Left lung (tissue), 10 donors: ENCODE data around the gene IGLL1. TPM values are rescaled to one million over a fixed set of nuclear protein-coding genes. Genes with fewer than 3 reads are reported as not detected.
A peak's percentile ranks its signal among the peaks of the same experiment; 100 is the strongest.

ENCODE experiments used
- ATAC-seq: fragments of 200-7000 bp; cut with Tn5 transposase; one replicate; pipeline ENCODE4 v1.9.1; 2020; ENCODE audit warnings: moderate library complexity
- DNase-seq, 4 donors: peaks; one replicate each; pipeline ENCODE4 v3.0.0-alpha.2; 2013 to 2020
- H3K27ac ChIP-seq, 2 donors: fragments of 200-600 bp; sonication (generic) in 1 of 2; one replicate each; pipeline versions ENCODE4 v1.5.0 to v1.8.0; 2020 to 2021
- H3K27me3 ChIP-seq, 2 donors: fragments of 200-600 bp; sonication (generic) in 1 of 2; one replicate each; pipeline versions ENCODE4 v1.5.0 to v1.8.0; 2020 to 2021
- H3K36me3 ChIP-seq, 2 donors: fragments of 200-600 bp; sonication (generic) in 1 of 2; one replicate each; pipeline versions ENCODE4 v1.5.0 to v1.8.0; 2020 to 2021
- H3K4me1 ChIP-seq, 2 donors: fragments of 200-600 bp; one replicate each; pipeline ENCODE4 v1.8.0; 2021
- H3K4me3 ChIP-seq, 2 donors: fragments of 200-600 bp; sonication (generic) in 1 of 2; one replicate each; pipeline versions ENCODE4 v1.5.0 to v1.8.0; 2020 to 2021; ENCODE audit warnings: mild to moderate bottlenecking in 1 of 2
- H3K9me3 ChIP-seq, 2 donors: fragments of 200-600 bp; sonication (generic) in 1 of 2; one replicate each; pipeline versions ENCODE4 v1.5.0 to v1.8.0; 2020 to 2021
- intact Hi-C, 2 donors: fragments of 100-400 bp; cut with DNase I; formaldehyde crosslinking; loops; one replicate each; pipeline versions ENCODE4 v1.11.2 to v1.14.2; 2022
- polyA plus RNA-seq, 6 donors: library from polyadenylated mRNA; unstranded; fragments of 120-200 nt; gene quantifications; one replicate each; pipeline ENCODE4 v1.2.1, GENCODE V29; 2013; ENCODE audit not compliant: insufficient read length in 6 of 6
- total RNA-seq, 2 donors: library from RNA; stranded (reverse); fragmentation: NEBNext Ultra II Directional; extraction: Animal tissue kit (Norgen Biotek cat#: 25700); gene quantifications; one replicate each; pipeline ENCODE4 v1.2.1, GENCODE V29; 2021
- TF ChIP-seq, protein P1 (sequence below), 2 donors: fragments of 200-600 bp; sonication (generic) in 1 of 2; IDR thresholded peaks; one replicate each; pipeline versions ENCODE4 v1.5.0 to v1.8.0; 2021; ENCODE audit warnings: antibody characterized with exemption in 2 of 2
- donor health status: DM: no; HTN: yes; CAD: no.
- donor health status: DM: no; HTN: no; CAD: no.

The IGLL1 gene
- total and polyA plus RNA-seq, 8 donors: 0.39 to 1.6 (median 0.55) TPM; not detected in 2

DNA sequence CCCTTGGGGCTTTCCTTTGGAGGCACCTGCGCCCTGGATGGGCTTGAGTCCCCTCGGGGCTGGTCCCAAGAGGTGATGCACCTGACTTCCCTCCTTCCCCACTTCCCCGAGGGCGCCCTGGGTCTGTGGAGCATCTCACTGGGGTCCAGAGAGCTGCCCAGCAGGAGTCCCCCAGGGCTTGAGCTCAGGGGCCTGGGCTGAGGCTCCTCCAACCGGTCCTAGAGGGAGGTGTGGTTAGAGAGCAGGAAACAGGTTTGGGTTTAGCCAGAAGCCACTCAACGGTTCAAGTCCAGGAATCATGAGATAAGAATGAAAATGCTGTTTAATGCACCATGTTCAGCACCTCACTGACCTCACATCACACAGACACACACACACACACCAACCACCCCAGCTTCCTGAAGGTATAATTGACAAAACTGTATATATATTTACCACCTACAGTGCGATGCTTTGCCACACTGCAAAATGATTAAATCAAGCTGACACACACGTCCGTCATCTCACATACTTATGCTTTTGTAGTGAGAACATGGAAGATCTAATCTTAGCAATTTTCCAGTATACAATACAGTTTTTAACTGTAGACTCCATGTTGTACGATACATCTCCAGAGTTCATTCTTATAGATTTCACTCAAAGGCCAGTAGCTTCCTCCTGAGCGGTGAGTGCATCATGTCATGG is 628 bp upstream of the IGLL1 start:
- ATAC-seq: no peak
- TF ChIP-seq, protein P1, sequence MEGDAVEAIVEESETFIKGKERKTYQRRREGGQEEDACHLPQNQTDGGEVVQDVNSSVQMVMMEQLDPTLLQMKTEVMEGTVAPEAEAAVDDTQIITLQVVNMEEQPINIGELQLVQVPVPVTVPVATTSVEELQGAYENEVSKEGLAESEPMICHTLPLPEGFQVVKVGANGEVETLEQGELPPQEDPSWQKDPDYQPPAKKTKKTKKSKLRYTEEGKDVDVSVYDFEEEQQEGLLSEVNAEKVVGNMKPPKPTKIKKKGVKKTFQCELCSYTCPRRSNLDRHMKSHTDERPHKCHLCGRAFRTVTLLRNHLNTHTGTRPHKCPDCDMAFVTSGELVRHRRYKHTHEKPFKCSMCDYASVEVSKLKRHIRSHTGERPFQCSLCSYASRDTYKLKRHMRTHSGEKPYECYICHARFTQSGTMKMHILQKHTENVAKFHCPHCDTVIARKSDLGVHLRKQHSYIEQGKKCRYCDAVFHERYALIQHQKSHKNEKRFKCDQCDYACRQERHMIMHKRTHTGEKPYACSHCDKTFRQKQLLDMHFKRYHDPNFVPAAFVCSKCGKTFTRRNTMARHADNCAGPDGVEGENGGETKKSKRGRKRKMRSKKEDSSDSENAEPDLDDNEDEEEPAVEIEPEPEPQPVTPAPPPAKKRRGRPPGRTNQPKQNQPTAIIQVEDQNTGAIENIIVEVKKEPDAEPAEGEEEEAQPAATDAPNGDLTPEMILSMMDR (IDR thresholded peaks at IDR 0.05): no peak
- Histone ChIP-seq H3K36me3 (no peaks in the 10 kb centered on the region), H3K27ac (no peak overlapping the region), H3K4me3 (no peak overlapping the region), H3K27me3 (no peaks in the 10 kb centered on the region), H3K9me3 (no peaks in the 10 kb centered on the region), H3K4me1 (no peaks in the 10 kb centered on the region)
- peak in 1 of 4 donors; percentile 69 for DNase-seq
- intact Hi-C loops: no loop called here

DNA sequence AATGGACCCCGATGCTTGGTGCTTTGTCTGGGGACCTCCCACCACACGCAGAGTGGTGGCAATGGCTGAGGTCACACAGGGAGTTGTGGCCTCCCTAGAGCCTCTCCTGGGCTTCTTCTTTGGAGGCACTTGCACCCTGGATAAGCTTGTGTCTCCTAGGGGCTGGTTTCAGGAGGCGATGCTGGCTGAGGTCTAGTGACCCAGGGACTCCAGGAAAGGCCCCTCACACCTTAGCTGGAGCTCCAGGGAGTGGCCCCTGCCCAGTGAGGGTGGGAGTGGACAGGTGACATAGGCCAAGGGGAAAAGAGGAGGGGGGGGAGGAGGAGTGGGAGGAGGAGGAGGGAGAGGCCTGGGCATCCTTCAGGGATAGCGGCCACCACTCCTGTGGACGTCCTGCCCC is 810 bp downstream of the IGLL1 start:
- Histone ChIP-seq H3K4me3 (no peak overlapping the region), H3K27me3 (no peaks in the 10 kb centered on the region), H3K27ac (no peak overlapping the region), H3K9me3 (no peaks in the 10 kb centered on the region), H3K4me1 (no peaks in the 10 kb centered on the region), H3K36me3 (no peaks in the 10 kb centered on the region)
- intact Hi-C loops: no loop called here
- ATAC-seq (no peak), DNase-seq (peak in 1 of 4 donors; percentile 13)
- TF ChIP-seq, protein P1 (IDR thresholded peaks at IDR 0.05): no peak

DNA sequence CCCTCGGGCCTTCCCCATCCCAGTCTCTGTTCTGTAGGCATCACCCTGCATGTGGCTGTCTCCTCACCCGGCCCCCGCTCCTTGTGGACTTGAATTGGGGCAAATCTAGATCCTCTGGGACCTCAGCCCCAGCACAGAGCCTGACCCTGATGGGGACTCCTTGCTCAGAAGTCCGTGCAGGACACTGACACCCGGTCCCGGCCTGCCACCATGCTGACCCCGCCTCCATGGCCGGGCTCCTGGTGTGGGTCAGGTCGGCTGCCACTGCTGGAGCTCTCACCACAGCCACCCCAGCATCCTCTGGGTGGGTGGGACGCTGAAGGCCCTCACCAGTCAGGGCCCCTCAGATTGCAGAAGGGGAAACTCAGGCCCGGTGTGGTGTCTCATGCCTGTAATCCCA is 1.8 kb downstream of the IGLL1 start:
- intact Hi-C loops: no loop called here
- Histone ChIP-seq H3K27ac (no peak overlapping the region), H3K4me3 (no peak overlapping the region), H3K36me3 (no peaks in the 10 kb centered on the region), H3K27me3 (no peaks in the 10 kb centered on the region), H3K4me1 (no peaks in the 10 kb centered on the region), H3K9me3 (no peaks in the 10 kb centered on the region)
- DNase-seq (peak in 1 of 4 donors; percentile 51), ATAC-seq (no peak)
- TF ChIP-seq, protein P1 (IDR thresholded peaks at IDR 0.05): no peak

DNA sequence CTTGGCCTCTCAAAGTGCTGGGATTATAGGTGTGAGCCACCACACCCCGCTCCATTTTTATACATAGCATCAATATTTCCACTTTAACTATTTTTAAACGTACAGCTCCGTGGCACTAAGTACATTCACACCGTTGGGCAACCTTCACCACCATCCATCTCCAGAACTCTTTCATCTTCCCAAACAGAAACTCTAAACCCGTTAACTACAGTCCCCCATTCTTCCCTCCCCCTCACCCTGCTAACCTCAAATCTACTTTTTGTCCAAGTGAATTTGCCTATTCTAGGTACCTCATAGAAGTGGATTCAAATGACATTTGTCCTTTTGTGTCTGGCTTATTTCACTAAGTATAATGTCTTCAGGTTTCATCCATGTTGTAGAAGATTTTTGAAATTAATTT is 3.4 kb downstream of the IGLL1 start:
- Histone ChIP-seq H3K4me3 (no peak overlapping the region), H3K4me1 (no peaks in the 10 kb centered on the region), H3K9me3 (no peaks in the 10 kb centered on the region), H3K27me3 (no peaks in the 10 kb centered on the region), H3K36me3 (no peaks in the 10 kb centered on the region), H3K27ac (no peak overlapping the region)
- ATAC-seq (no peak), DNase-seq (no peak)
- intact Hi-C loops: no loop called here
- TF ChIP-seq, protein P1 (IDR thresholded peaks at IDR 0.05): no peak

DNA sequence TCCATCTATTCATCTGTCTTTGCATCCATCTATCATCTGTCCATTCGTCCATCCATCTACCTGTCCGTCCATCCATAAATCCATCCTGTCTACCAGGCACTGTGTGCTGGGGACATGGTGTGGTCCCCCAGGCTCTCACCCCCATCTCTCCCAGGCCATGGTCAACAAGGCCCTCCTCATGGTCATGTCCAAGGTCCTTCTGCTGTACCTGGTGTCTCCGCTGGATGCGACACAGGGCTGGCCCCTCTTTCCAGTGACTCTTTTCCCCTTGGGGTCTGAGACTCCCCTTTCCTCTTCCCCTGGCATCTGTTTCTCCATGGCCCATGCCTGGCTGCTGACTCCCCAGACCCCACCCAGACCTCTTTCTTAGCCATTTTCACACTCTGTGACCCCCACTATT is 4.5 kb downstream of the IGLL1 start:
- Histone ChIP-seq H3K9me3 (no peaks in the 10 kb centered on the region), H3K27ac (no peak overlapping the region), H3K4me1 (no peaks in the 10 kb centered on the region), H3K27me3 (no peaks in the 10 kb centered on the region), H3K36me3 (no peaks in the 10 kb centered on the region), H3K4me3 (no peak overlapping the region)
- ATAC-seq: no peak
- intact Hi-C loops: no loop called here
- TF ChIP-seq, protein P1 (IDR thresholded peaks at IDR 0.05): no peak
- peak in 1 of 4 donors; percentile 26 for DNase-seq
